ENCODE data around the gene SKA1. TPM values are rescaled to one million over a fixed set of nuclear protein-coding genes. Genes with fewer than 3 reads are reported as not detected.

SKA1 gene
- total RNA-seq, 1 donor from 2014 or later: 0.52 TPM

GRCh38 chr18:50393802-50394201 lies 19.0 kb downstream of the SKA1 start:
- Histone ChIP-seq H3K4me3 (no peak overlapping the region), H3K27me3 (peaks cover 3% of the 10 kb centered on the region), H3K27ac (no peak overlapping the region), H3K36me3 (no peaks in the 10 kb centered on the region), H3K4me1 (no peaks in the 10 kb centered on the region), H3K9me3 (no peaks in the 10 kb centered on the region)
- no peak for TF ChIP-seq CTCF (IDR thresholded peaks at IDR 0.05)
- DNase-seq: no peak
- intact Hi-C loops (cut with DNase I): no loop called here
- ATAC-seq: no peak

- ATAC-seq (no peak), DNase-seq (no peak)
- Histone ChIP-seq H3K9me3 (no peaks in the 10 kb centered on the region), H3K36me3 (no peaks in the 10 kb centered on the region), H3K4me1 (no peaks in the 10 kb centered on the region), H3K27me3 (peaks cover 3% of the 10 kb centered on the region), H3K4me3 (no peak overlapping the region), H3K27ac (no peak overlapping the region)
- intact Hi-C loops (cut with DNase I): no loop called here
- no peak for TF ChIP-seq CTCF (IDR thresholded peaks at IDR 0.05)
Measured at GRCh38 chr18:50395093-50395492, 20.2 kb downstream of the SKA1 start.

GRCh38 chr18:50396005-50396660 lies 21.3 kb downstream of the SKA1 start:
- no peak for ATAC-seq
- intact Hi-C loops (cut with DNase I): no loop called here

GRCh38 chr18:50397023-50397422 lies 22.2 kb downstream of the SKA1 start:
- Histone ChIP-seq H3K9me3 (no peaks in the 10 kb centered on the region), H3K27ac (no peak overlapping the region), H3K36me3 (no peaks in the 10 kb centered on the region), H3K27me3 (peaks cover 18% of the 10 kb centered on the region), H3K4me3 (no peak overlapping the region), H3K4me1 (no peaks in the 10 kb centered on the region)
- no peak for ATAC-seq
- DNase-seq: no peak
- TF ChIP-seq CTCF (IDR thresholded peaks at IDR 0.05): no peak
- intact Hi-C loops (cut with DNase I): no loop called here

More at GRCh38 chr18:50396005-50396660, 21.3 kb downstream of the SKA1 start:
- H3K9me3 ChIP-seq: no peaks in the 10 kb centered on the region
- H3K36me3 ChIP-seq: no peaks in the 10 kb centered on the region
- no peak for DNase-seq
- TF ChIP-seq CTCF (IDR thresholded peaks at IDR 0.05): no peak
- no peak overlapping the region for H3K4me3 ChIP-seq
- peaks cover 11% of the 10 kb centered on the region for H3K27me3 ChIP-seq
- H3K27ac ChIP-seq: no peak overlapping the region
- no peaks in the 10 kb centered on the region for H3K4me1 ChIP-seq

- Histone ChIP-seq H3K36me3 (no peaks in the 10 kb centered on the region), H3K4me1 (no peaks in the 10 kb centered on the region), H3K9me3 (no peaks in the 10 kb centered on the region), H3K27me3 (peaks cover 29% of the 10 kb centered on the region), H3K4me3 (no peak overlapping the region), H3K27ac (no peak overlapping the region)
- no peak for ATAC-seq
- TF ChIP-seq CTCF (IDR thresholded peaks at IDR 0.05): no peak
- intact Hi-C loops (cut with DNase I): no loop called here
- no peak for DNase-seq
Measured at GRCh38 chr18:50398099-50398498, 23.3 kb downstream of the SKA1 start.

GRCh38 chr18:50398947-50399346 lies 24.1 kb downstream of the SKA1 start:
- Histone ChIP-seq H3K27me3 (peaks cover 34% of the 10 kb centered on the region), H3K4me1 (no peaks in the 10 kb centered on the region), H3K27ac (no peak overlapping the region), H3K9me3 (no peaks in the 10 kb centered on the region), H3K36me3 (no peaks in the 10 kb centered on the region), H3K4me3 (no peak overlapping the region)
- TF ChIP-seq CTCF (IDR thresholded peaks at IDR 0.05): no peak
- intact Hi-C loops (cut with DNase I): no loop called here
- no peak for ATAC-seq
- no peak for DNase-seq
